KMS-11 (cell line): ENCODE measurements around the gene NAA50.

Source experiments
- H2AFZ ChIP-seq: fragments of 200-600 bp; sonication (generic); 2 replicates; pipeline ENCODE4 v1.6.1; 2016; ENCODE audit warnings: antibody characterized with exemption, mixed run types, low read depth
- H3K27ac ChIP-seq: fragments of 200-600 bp; sonication (generic); 2 replicates; pipeline ENCODE4 v1.6.1; 2016; ENCODE audit warnings: mild to moderate bottlenecking, mixed run types
- H3K27me3 ChIP-seq: fragments of 200-600 bp; sonication (generic); 2 replicates; pipeline ENCODE4 v1.6.1; 2017; ENCODE audit warnings: mild to moderate bottlenecking, low read depth, mixed run types, moderate library complexity; ENCODE audit not compliant: insufficient read depth
- H3K36me3 ChIP-seq: fragments of 200-600 bp; sonication (generic); 2 replicates; pipeline ENCODE4 v1.6.1; 2017; ENCODE audit warnings: mild to moderate bottlenecking, mixed run types; ENCODE audit not compliant: insufficient read depth
- H3K4me1 ChIP-seq: fragments of 200-600 bp; sonication (generic); 2 replicates; pipeline ENCODE4 v1.6.1; 2016; ENCODE audit warnings: mild to moderate bottlenecking, low read depth, mixed run types; ENCODE audit not compliant: poor library complexity, severe bottlenecking
- H3K4me2 ChIP-seq: fragments of 200-600 bp; sonication (generic); 2 replicates; pipeline ENCODE4 v1.7.0; 2016; ENCODE audit warnings: mild to moderate bottlenecking, mixed run types
- H3K4me3 ChIP-seq: fragments of 200-600 bp; sonication (generic); IDR thresholded peaks from 2 replicates; pipeline ENCODE4 v1.6.1; 2017; ENCODE audit warnings: low read depth, low read length, mixed read lengths; ENCODE audit not compliant: insufficient read depth
- H3K79me2 ChIP-seq: fragments of 200-600 bp; sonication (generic); 2 replicates; pipeline ENCODE4 v1.6.1; 2016; ENCODE audit warnings: low read depth, mixed run types; ENCODE audit not compliant: insufficient read depth
- H3K9ac ChIP-seq: fragments of 200-600 bp; sonication (generic); 2 replicates; pipeline ENCODE4 v1.6.1; 2016; ENCODE audit warnings: mild to moderate bottlenecking, mixed run types
- H4K20me1 ChIP-seq: fragments of 200-600 bp; sonication (generic); 2 replicates; pipeline ENCODE4 v1.6.1; 2016; ENCODE audit warnings: mild to moderate bottlenecking, mixed run types; ENCODE audit not compliant: insufficient read depth
- TF ChIP-seq, protein P1 (sequence below): fragments of 200-600 bp; sonication (generic); conservative IDR thresholded peaks from 2 replicates; pipeline ENCODE4 v1.6.1; 2017; ENCODE audit warnings: low read depth, mild to moderate bottlenecking, antibody characterized with exemption, low read length, moderate library complexity, mixed read lengths

The NAA50 gene

DNA sequence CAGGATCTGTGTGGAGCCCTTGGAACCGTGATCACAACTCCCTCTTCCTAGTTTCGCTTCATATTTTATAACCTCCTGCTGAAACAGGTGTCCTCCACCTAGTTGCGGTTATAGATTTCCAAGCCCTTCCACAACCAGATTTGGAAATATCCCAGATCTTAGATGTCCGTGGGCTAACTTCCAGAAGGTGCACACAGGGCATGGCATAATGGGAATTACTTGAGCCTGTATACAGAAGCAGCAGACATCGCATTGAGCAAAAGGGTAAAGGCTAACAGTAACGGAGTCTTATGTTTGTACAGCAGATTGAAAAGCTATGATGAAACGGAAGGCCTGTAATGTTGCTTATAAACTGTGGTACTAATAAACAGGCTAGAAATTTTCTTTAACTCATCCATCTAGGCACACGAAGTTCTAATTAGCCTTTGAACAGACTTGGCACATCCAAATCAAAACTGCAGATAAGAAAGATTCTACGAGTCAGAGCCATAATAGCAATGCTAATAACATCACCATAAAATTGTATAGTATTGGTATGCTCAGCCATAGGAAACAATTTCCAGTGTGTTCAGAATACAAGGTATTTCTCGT, 48.5 kb downstream of the NAA50 start:
- peak overlapping the region; percentile 42 for H3K9ac ChIP-seq
- peak overlapping the region; percentile 92 for H3K4me3 ChIP-seq
- H3K27me3 ChIP-seq: no peaks in the 10 kb centered on the region
- peak overlapping the region; percentile 93 for H2AFZ ChIP-seq
- peaks cover 8% of the 10 kb centered on the region; the same call in 1 of the 2 replicates for H3K79me2 ChIP-seq
- peak overlapping the region; percentile 97 for H3K4me2 ChIP-seq
- H3K36me3 ChIP-seq: no peaks in the 10 kb centered on the region
- no peaks in the 10 kb centered on the region for H4K20me1 ChIP-seq
- TF ChIP-seq, protein P1, sequence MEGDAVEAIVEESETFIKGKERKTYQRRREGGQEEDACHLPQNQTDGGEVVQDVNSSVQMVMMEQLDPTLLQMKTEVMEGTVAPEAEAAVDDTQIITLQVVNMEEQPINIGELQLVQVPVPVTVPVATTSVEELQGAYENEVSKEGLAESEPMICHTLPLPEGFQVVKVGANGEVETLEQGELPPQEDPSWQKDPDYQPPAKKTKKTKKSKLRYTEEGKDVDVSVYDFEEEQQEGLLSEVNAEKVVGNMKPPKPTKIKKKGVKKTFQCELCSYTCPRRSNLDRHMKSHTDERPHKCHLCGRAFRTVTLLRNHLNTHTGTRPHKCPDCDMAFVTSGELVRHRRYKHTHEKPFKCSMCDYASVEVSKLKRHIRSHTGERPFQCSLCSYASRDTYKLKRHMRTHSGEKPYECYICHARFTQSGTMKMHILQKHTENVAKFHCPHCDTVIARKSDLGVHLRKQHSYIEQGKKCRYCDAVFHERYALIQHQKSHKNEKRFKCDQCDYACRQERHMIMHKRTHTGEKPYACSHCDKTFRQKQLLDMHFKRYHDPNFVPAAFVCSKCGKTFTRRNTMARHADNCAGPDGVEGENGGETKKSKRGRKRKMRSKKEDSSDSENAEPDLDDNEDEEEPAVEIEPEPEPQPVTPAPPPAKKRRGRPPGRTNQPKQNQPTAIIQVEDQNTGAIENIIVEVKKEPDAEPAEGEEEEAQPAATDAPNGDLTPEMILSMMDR: no peak
- H3K27ac ChIP-seq: peak overlapping the region; percentile 26; the same call in 1 of the 2 replicates
- peaks cover 17% of the 10 kb centered on the region for H3K4me1 ChIP-seq

DNA sequence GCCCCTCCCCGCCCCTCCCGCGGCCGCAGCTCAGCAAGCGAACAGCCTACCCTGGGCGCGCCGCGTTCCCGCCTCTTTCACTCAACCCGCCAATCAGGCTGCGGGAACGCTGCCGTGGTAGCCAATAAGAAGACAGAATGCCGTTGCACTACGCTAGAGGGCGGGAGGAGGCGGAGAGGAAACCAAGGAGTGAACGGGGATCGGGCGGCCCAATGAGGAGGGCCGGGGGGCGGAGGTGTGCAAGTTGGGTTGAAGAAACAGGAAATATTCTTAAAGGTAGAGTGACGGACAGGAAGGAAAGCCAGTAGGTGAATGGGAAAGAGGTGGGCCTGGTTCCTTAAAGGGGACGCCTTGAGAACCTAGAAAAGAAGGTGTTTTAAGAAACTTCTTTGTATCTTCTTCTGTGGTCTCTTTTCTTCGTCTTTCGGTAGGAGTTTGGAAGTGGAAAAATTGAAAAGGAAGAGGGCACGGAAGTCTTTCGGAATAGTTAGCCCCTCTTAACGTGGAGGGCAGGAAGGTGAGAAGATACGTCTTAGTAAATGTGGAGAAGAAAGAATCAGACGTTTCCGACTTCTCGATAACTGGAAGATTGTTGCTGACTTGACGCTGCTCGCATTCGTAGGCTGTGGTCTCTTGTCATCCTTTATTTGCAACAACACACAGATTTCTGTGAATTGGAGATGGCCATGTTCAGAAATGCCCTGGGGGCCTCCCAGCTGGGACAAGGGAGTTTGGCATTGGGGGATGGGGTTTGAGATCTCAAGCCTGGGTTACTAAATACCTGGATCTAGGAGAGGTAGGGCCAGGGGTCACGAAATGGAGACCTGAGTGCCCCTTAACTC, 49.2 kb downstream of the NAA50 start:
- no peaks in the 10 kb centered on the region for H3K27me3 ChIP-seq
- peak overlapping the region; percentile 93 for H2AFZ ChIP-seq
- peaks cover 8% of the 10 kb centered on the region; the same call in 1 of the 2 replicates for H3K79me2 ChIP-seq
- H3K4me3 ChIP-seq: peak overlapping the region; percentile 92
- peak overlapping the region; percentile 42 for H3K9ac ChIP-seq
- peak overlapping the region; percentile 97 for H3K4me2 ChIP-seq
- H3K4me1 ChIP-seq: peaks cover 17% of the 10 kb centered on the region
- TF ChIP-seq, protein P1: no peak; the same call in 1 of the 2 replicates
- H3K36me3 ChIP-seq: no peaks in the 10 kb centered on the region
- H4K20me1 ChIP-seq: no peaks in the 10 kb centered on the region
- peak overlapping the region; percentile 26; the same call in 1 of the 2 replicates for H3K27ac ChIP-seq

DNA sequence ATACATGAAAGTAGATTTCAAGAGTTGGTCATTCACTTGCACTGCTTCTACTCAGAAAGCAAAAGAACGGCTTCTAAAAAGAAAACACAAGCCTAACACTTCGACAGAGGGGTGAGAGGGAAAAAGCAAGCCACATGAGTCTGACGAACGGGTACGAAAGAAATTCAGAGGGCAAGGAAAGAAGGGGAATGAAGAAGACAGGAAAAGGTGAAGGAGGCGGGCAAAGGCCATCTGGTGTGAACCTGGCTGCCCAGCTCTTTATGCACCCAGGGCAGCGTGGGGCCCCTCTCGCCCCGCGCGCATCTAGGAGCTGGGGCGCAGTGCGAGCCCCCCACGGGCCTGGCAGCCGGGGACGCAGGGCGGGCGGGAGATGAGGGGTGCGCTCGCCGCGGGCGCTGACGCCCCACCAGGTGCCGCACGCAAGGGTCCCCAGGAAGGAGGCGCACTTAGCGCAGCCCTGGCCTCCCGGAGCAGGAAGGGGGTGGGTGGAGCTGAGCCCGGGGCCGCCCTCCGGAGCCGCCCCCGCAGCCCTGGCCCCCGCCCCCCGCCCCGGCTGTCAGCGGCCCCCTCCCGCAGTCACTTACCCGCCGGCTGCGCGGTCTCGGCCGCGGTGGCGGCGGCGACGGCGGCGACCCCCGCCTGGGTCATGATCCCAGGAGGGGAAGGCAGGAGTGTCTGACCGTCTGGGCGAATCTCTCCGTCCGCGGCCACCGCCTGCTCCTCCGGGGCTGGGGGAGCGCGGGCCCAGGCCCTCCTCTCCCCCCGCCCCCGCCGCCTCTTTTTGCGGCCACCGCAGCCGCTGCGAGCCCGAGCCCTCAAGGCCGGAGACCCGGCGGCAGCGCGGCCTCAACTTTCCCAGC, 50.0 kb downstream of the NAA50 start, which contains the start of gene USF3:
Gene USF3 (minus strand): TSS at position 857 of the 860 bp plus-strand sequence. CDS start 21,764 bp downstream, outside the sequence.
- Histone ChIP-seq H3K9ac (peak within 1 kb of the TSS; percentile 74), H4K20me1 (no peaks in the 10 kb centered on the region), H3K27ac (peak within 1 kb of the TSS; percentile 66), H3K36me3 (no peaks in the 10 kb centered on the region), H3K27me3 (no peaks in the 10 kb centered on the region), H3K4me1 (peaks cover 17% of the 10 kb centered on the region), H3K4me3 (peak within 1 kb of the TSS; percentile 94), H3K4me2 (peak within 1 kb of the TSS; percentile 97), H3K79me2 (peaks cover 8% of the 10 kb centered on the region; the same call in 1 of the 2 replicates), H2AFZ (peak within 1 kb of the TSS; percentile 93)
- TF ChIP-seq, protein P1: no peak

DNA sequence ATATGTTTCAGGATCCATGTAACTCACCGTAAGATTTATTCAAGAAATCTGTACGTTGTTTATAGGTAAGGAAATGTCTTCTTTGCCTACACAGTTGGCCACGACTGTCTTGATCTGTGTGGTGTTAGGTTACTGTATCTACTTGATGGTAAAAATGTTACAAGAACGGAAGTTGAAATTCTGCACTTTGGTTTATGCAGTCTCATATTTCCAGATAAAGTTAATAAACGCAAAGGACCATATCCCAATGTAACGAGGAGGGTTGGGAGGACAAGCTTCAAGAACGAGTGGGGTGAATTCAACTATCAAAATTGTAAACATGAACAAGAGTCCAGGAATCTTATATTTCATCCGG, 50.6 kb downstream of the NAA50 start:
- H3K4me3 ChIP-seq: peak overlapping the region; percentile 94
- peak overlapping the region; percentile 74 for H3K9ac ChIP-seq
- H4K20me1 ChIP-seq: no peaks in the 10 kb centered on the region
- peak overlapping the region; percentile 76 for H3K4me2 ChIP-seq
- peaks cover 17% of the 10 kb centered on the region for H3K4me1 ChIP-seq
- H3K27ac ChIP-seq: peak overlapping the region; percentile 66
- H3K36me3 ChIP-seq: no peaks in the 10 kb centered on the region
- H3K27me3 ChIP-seq: no peaks in the 10 kb centered on the region
- TF ChIP-seq, protein P1: no peak
- H3K79me2 ChIP-seq: peaks cover 8% of the 10 kb centered on the region; the same call in 1 of the 2 replicates
- peak overlapping the region; percentile 90 for H2AFZ ChIP-seq
